ENCODE data around the gene SLCO4C1. TPM values are rescaled to one million over a fixed set of nuclear protein-coding genes. Genes with fewer than 3 reads are reported as not detected.

Gene SLCO4C1
- total and polyA plus RNA-seq, 2 of the 13 experiments (the other 11 are each of a cell fraction or from before 2014, with no cell fraction given), result 1.3 to 7.8 TPM

GRCh38 chr5:102296178-102296817 is at the start of gene SLCO4C1 (continued):
- TF ChIP-seq ZNF615 (CRISPR knock-in tag; IDR thresholded peaks at IDR 0.05; ENCODE audit: borderline replicate concordance), result no peak
- TF ChIP-seq ZBTB3 (CRISPR knock-in tag; IDR thresholded peaks at IDR 0.05; ENCODE audit: borderline replicate concordance, low read depth), result no peak
- TF ChIP-seq POGK (CRISPR knock-in tag; conservative IDR thresholded peaks at IDR 0.05), result peak; percentile 86
- TF ChIP-seq RFX3 (CRISPR knock-in tag; IDR thresholded peaks at IDR 0.05), result no peak
- TF ChIP-seq HNRNPL (IDR thresholded peaks at IDR 0.05; ENCODE audit: low read depth, low read length), result no peak
- TF ChIP-seq CENPBD1 (CRISPR knock-in tag; IDR thresholded peaks at IDR 0.05; ENCODE audit: borderline replicate concordance, low read depth), result peak; percentile 59; the same call in 1 of the 2 replicates
- TF ChIP-seq BCL6 (CRISPR knock-in tag; IDR thresholded peaks at IDR 0.05), result 0 out of 2 replicates have a peak, but pooled peaks have one; percentile 9
- TF ChIP-seq CREBL2 (CRISPR knock-in tag; IDR thresholded peaks at IDR 0.05; ENCODE audit: borderline replicate concordance), result no peak
- TF ChIP-seq ZNF891 (CRISPR knock-in tag; IDR thresholded peaks at IDR 0.05), result peak; percentile 27; the same call in 1 of the 2 replicates
- TF ChIP-seq BHLHE40 (IDR thresholded peaks at IDR 0.05; ENCODE audit: low read length), result 0 out of 2 replicates have a peak, but pooled peaks have one; percentile 46
- no peak for TF ChIP-seq SMARCE1 (IDR thresholded peaks at IDR 0.05; ENCODE audit: borderline replicate concordance)
- no peak for TF ChIP-seq CBX2 (IDR thresholded peaks at IDR 0.05; ENCODE audit: low read depth, low read length)
- no peak for TF ChIP-seq CBX2 (CRISPR knock-in tag; IDR thresholded peaks at IDR 0.05; ENCODE audit: low read depth)
- TF ChIP-seq ZNF746 (CRISPR knock-in tag; IDR thresholded peaks at IDR 0.05), result no peak
- no peak for TF ChIP-seq MIER3 (CRISPR knock-in tag; IDR thresholded peaks at IDR 0.05; ENCODE audit: borderline replicate concordance)
- TF ChIP-seq ZNF407 (CRISPR knock-in tag; IDR thresholded peaks at IDR 0.05; ENCODE audit: not compliant biosample characterization), result no peak
- TF ChIP-seq RORA (CRISPR knock-in tag; IDR thresholded peaks at IDR 0.05), result no peak
- peak; percentile 54 for TF ChIP-seq RXRB (CRISPR knock-in tag; IDR thresholded peaks at IDR 0.05; ENCODE audit: borderline replicate concordance)
- peak; percentile 82 for TF ChIP-seq ZNF414 (CRISPR knock-in tag; IDR thresholded peaks at IDR 0.05)
